Activated CD4-positive, alpha-beta T cell treated with anti-CD3 and anti-CD28 coated beads for 36 hours (primary cell): Measurements from ENCODE around the gene ZNF516. TPM values are rescaled to one million over a fixed set of nuclear protein-coding genes. Genes with fewer than 3 reads are reported as not detected.

ENCODE experiments used
- ATAC-seq: fragments of 200-7000 bp; cut with Tn5 transposase; one replicate; pipeline ENCODE4 v1.10.0; 2021; ENCODE audit warnings: mild to moderate bottlenecking, moderate library complexity
- CTCF ChIA-PET: fragments of 350-600 bp; sonication (Branson Sonifier 250); formaldehyde crosslinking; loops from one replicate; lab custom pipeline; 2021; ENCODE audit warnings: antibody characterized with exemption; lab: Charles Lee
- POLR2A ChIA-PET: fragments of 350-600 bp; sonication (Branson Sonifier 250); formaldehyde crosslinking; loops from one replicate; lab custom pipeline; 2021; ENCODE audit warnings: antibody characterized with exemption, inconsistent platforms; lab: Charles Lee
- DNase-seq: peaks from one replicate; pipeline ENCODE4 v3.0.0-alpha.2; 2020
- H3K27ac Mint-ChIP-seq: one replicate; pipeline ENCODE4 v1.8.0; 2021; ENCODE audit warnings: mixed read lengths
- H3K27me3 Mint-ChIP-seq: one replicate; pipeline ENCODE4 v1.8.0; 2021; ENCODE audit warnings: mixed read lengths
- H3K36me3 Mint-ChIP-seq: one replicate; pipeline ENCODE4 v1.8.0; 2021; ENCODE audit warnings: low read depth, mixed read lengths
- H3K4me1 Mint-ChIP-seq: one replicate; pipeline ENCODE4 v1.8.0; 2021; ENCODE audit warnings: mixed read lengths
- H3K4me3 Mint-ChIP-seq: one replicate; pipeline ENCODE4 v1.8.0; 2021; ENCODE audit warnings: mild to moderate bottlenecking, moderate library complexity, mixed read lengths
- H3K9me3 Mint-ChIP-seq: one replicate; pipeline ENCODE4 v1.8.0; 2021; ENCODE audit warnings: low read depth, mixed read lengths
- intact Hi-C, 2 experiments: fragments of 100-400 bp; cut with DNase I in 1 of 2; cut with micrococcal nuclease in 1 of 2; formaldehyde crosslinking; loops; one replicate each; pipeline versions ENCODE4 v1.14.2 to v1.15.1; 2022 to 2024; cut with DNase I, micrococcal nuclease
- total RNA-seq, 2 experiments: library from RNA; stranded (reverse); gene quantifications; one replicate each; pipeline ENCODE4 v1.2.3, GENCODE V29; 2021

Gene ZNF516
- total RNA-seq, 2 experiments from 2014 or later = 6.8 to 9.9 TPM

DNA sequence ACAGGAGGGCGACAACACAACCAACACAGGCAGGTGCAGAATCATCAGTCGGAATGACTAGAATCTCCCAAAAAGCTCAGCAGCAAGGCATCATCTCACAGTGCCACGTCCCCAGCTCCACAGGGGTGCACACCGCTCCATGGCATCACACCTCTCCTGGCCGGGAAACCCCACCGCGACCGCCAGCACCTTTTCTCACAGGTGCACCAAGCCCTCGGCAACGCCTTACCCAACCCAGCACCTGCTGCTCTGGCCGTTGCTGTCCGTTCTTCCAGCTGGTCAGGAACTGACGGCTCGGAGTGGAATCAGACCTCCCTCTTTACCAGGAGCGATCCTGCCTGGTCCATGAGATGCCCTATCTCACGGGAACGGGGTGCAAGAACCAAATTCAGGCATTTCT, 61.3 kb downstream of the ZNF516 start:
- POLR2A ChIA-PET = no interaction called here
- intact Hi-C loops = loop anchor here in 1 of 2 experiments (1.0 kb wide), 1 partner anchor 19 kb away; no protein-coding TSS in a partner anchor
- Mint-ChIP-seq H3K4me3 (no peak overlapping the region), H3K27me3 (no peaks in the 10 kb centered on the region), H3K36me3 (peaks cover 9% of the 10 kb centered on the region), H3K4me1 (no peaks in the 10 kb centered on the region), H3K9me3 (no peaks in the 10 kb centered on the region), H3K27ac (no peak overlapping the region)
- ATAC-seq = no peak
- no peak for DNase-seq
- CTCF ChIA-PET = no interaction called here

DNA sequence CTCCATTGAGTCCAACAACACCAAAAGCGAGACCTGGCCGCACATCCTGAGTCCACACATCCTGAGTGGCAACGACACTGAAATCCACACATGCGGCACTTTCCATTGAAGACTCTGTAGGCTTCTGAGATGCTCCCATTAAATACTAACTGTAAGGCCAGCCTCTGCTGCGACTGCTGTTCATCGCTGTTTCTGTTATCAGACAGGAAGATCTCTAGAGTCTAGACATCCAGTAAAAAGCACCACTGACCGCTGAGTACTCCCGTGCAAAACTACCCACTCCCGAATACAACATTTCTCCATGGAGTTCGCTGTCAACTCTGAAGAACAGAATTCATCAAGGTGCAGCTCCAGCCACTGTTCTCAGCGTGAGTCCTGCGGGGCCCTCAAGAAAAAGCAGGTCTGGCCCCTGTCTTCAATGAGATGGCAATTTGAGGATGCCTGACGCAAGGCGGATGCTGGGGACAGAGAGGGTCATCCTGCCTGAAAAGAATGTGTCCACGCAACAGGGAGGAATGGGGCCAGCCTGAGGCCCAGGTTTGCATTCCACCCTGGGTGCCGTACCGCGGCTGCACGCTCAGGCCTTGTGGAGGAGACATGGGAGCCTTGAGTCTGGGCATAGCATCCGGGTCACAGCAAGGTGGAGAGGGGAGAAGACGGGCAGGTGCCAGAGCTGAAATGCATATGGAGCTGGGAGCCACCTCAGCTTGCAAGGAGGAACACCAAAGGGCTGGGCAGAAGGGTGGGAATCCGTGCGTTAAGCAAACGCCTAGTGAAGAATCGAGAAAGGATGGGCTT, 61.9 kb downstream of the ZNF516 start:
- Mint-ChIP-seq H3K36me3 (peaks cover 9% of the 10 kb centered on the region), H3K4me3 (no peak overlapping the region), H3K27me3 (no peaks in the 10 kb centered on the region), H3K4me1 (no peaks in the 10 kb centered on the region), H3K27ac (no peak overlapping the region), H3K9me3 (no peaks in the 10 kb centered on the region)
- ChIA-PET POLR2A (no interaction called here), CTCF (interaction anchor here (0.7 kb wide), 1 partner anchor 97 kb away, joined by 3 read pairs; no protein-coding TSS in a partner anchor)
- intact Hi-C loops = no loop called here
- DNase-seq = no peak
- no peak for ATAC-seq

DNA sequence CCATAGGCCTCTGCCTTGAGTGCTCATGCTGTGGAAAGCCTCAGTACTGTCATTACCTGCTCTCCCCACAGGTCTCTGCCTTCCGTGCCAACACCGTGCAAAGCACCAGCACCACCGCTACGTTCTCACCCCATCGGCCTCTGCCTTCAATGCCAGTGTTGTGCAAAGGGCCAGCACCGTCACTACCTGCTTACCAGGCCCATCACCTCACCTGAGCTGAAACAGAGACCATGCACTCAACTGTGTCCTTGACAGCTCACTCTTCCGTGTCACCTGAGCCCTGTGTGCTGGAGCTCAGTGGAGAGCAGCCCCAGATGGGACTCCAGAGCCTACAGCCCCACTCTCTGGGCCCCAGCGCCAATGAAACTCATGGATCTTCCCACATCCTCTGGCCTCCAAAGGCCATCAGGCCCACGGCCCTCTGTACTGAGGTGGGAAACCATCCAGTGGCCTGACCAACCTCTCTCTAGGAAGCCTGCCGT, 62.7 kb downstream of the ZNF516 start:
- DNase-seq = no peak
- peaks cover 9% of the 10 kb centered on the region for H3K36me3 Mint-ChIP-seq
- H3K4me1 Mint-ChIP-seq = no peaks in the 10 kb centered on the region
- H3K9me3 Mint-ChIP-seq = no peaks in the 10 kb centered on the region
- ATAC-seq = no peak
- CTCF ChIA-PET = interaction anchor here (0.7 kb wide), 1 partner anchor 98 kb away, joined by 3 read pairs; no protein-coding TSS in a partner anchor
- intact Hi-C loops = no loop called here
- H3K27ac Mint-ChIP-seq = no peak overlapping the region
- no peak overlapping the region for H3K4me3 Mint-ChIP-seq
- no peaks in the 10 kb centered on the region for H3K27me3 Mint-ChIP-seq
- POLR2A ChIA-PET = no interaction called here

- CTCF ChIA-PET = no interaction called here
- H3K4me1 Mint-ChIP-seq = no peaks in the 10 kb centered on the region
- no peak overlapping the region for H3K27ac Mint-ChIP-seq
- POLR2A ChIA-PET = no interaction called here
- no peaks in the 10 kb centered on the region for H3K9me3 Mint-ChIP-seq
- no peaks in the 10 kb centered on the region for H3K27me3 Mint-ChIP-seq
- intact Hi-C loops = no loop called here
- ATAC-seq = no peak
- H3K36me3 Mint-ChIP-seq = peaks cover 7% of the 10 kb centered on the region
- DNase-seq = no peak
- no peak overlapping the region for H3K4me3 Mint-ChIP-seq
Measured at GRCh38 chr18:76431437-76432273, 63.4 kb downstream of the ZNF516 start.

GRCh38 chr18:76430636-76431035, 64.4 kb downstream of the ZNF516 start:
- CTCF ChIA-PET = interaction anchor here (0.6 kb wide), 1 partner anchor 272 kb away, joined by 3 read pairs; no protein-coding TSS in a partner anchor
- H3K4me1 Mint-ChIP-seq = peaks cover under 1% of the 10 kb centered on the region
- no peaks in the 10 kb centered on the region for H3K27me3 Mint-ChIP-seq
- ATAC-seq = no peak
- H3K9me3 Mint-ChIP-seq = no peaks in the 10 kb centered on the region
- intact Hi-C loops = no loop called here
- H3K4me3 Mint-ChIP-seq = no peak overlapping the region
- no peak for DNase-seq
- no peak overlapping the region for H3K27ac Mint-ChIP-seq
- H3K36me3 Mint-ChIP-seq = peaks cover 7% of the 10 kb centered on the region
- POLR2A ChIA-PET = no interaction called here

DNA sequence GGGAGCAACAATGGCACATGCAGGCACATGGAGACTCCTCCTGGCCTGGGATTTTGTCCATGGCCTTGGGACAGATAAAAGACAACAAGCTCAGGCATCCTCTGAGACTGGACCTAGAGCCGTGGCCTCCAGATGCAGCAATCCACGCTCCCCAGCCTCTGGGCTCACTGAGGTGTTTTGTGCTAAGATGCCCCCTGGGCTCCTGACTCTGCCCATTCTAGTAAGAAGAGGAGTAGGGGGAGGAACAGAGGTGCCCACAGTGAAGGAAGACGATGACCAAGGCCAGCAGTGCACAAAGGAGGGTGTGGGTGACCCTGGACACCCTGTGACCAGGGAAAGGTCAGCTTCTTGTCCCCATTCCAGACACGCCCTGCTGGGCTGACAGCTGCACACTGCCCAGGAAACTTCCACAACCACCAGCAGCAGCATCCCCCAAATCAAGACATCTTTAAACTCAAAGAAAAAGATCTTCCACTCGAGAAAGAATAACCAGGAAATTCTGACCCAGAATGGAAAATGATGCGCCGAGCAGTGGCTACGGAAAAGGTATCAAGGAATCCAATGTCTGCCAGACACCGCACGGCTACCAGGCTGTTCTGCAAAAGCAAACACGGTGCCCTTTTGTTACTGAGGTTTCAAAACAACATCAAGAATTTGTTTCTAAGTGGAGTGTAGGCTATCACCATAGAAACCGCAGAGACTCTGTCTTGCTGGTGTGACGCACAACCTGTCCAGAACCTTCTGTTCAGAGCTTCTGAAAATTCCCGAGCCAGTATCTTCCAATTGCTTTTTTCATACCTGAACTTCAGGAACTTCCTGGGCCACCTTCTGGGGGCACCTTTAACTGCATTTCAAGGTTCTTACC, 65.5 kb downstream of the ZNF516 start:
- Mint-ChIP-seq H3K27me3 (no peaks in the 10 kb centered on the region), H3K9me3 (no peaks in the 10 kb centered on the region), H3K4me1 (peaks cover 6% of the 10 kb centered on the region), H3K27ac (no peak overlapping the region), H3K4me3 (no peak overlapping the region), H3K36me3 (peaks cover 7% of the 10 kb centered on the region)
- ATAC-seq (no peak), DNase-seq (no peak)
- intact Hi-C loops = no loop called here
- ChIA-PET POLR2A (no interaction called here), CTCF (no interaction called here)

GRCh38 chr18:76428396-76429261, 66.4 kb downstream of the ZNF516 start:
- peaks cover 6% of the 10 kb centered on the region for H3K4me1 Mint-ChIP-seq
- no peak overlapping the region for H3K4me3 Mint-ChIP-seq
- ChIA-PET CTCF (no interaction called here), POLR2A (no interaction called here)
- intact Hi-C loops = no loop called here
- no peaks in the 10 kb centered on the region for H3K9me3 Mint-ChIP-seq
- peaks cover 7% of the 10 kb centered on the region for H3K36me3 Mint-ChIP-seq
- no peak overlapping the region for H3K27ac Mint-ChIP-seq
- H3K27me3 Mint-ChIP-seq = no peaks in the 10 kb centered on the region
- ATAC-seq (no peak), DNase-seq (no peak)

- CTCF ChIA-PET = interaction anchor here (1.1 kb wide), 1 partner anchor 28 kb away, joined by 7 read pairs; no protein-coding TSS in a partner anchor
Measured at GRCh38 chr18:76426737-76427305, 68.2 kb downstream of the ZNF516 start.

DNA sequence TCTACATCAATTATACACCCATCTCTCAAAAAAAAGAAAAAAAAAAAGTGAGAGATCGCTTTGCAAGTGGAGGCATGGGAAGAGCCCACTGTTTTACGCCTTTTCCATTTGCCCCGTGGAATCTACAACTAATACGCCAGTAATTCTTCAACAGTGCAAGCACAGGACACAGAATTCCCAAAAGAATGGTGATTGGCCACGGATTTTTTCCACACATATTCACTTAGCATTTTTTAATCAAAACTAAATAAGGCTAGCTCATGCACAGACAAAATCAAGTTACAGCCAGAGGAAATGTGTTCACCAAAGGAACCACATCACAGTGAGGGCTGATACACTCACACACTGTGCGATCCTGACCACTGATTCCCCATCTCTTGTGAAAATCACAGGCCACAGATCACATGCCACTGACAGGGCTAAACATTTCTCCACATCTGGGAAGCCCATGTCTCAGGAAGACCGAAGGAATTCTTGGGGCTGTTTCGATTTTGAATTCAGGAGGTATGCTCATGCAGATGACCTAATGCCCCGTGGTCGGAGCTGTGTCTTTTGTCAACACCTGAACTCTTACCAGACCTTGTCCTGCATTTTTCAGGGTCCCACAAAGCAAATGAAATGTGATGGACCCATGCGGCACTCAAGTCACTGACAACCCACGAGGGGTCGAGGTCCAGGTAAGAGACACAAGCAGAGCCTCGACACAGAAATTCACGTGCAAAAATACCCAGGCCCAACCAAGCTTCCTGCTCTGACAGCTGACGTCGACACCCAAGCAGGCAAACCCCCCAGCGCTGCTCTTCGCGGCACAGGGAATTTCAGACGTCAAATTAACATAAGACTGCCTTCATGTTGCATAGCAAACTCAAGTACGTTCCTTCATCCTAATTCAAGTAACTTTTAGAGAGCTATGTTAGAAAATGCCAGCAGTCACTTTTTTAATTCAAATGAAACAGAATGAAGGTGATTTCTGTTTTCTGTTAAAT, 69.6 kb downstream of the ZNF516 start:
- intact Hi-C loops = loop anchor here (1.0 kb wide), 1 partner anchor 19 kb away; no protein-coding TSS in a partner anchor
- peaks cover 6% of the 10 kb centered on the region for H3K4me1 Mint-ChIP-seq
- POLR2A ChIA-PET = no interaction called here

More at GRCh38 chr18:76426737-76427305, 68.2 kb downstream of the ZNF516 start:
- Mint-ChIP-seq H3K9me3 (no peaks in the 10 kb centered on the region), H3K27me3 (no peaks in the 10 kb centered on the region), H3K27ac (no peak overlapping the region), H3K36me3 (no peaks in the 10 kb centered on the region), H3K4me1 (peaks cover 6% of the 10 kb centered on the region), H3K4me3 (no peak overlapping the region)
- DNase-seq (peak; percentile 46), ATAC-seq (peak; percentile 44)
- POLR2A ChIA-PET = no interaction called here
- intact Hi-C loops = loop anchor here (1.0 kb wide), 1 partner anchor 21 kb away; no protein-coding TSS in a partner anchor

More for the DNA sequence above, 69.6 kb downstream of the ZNF516 start:
- DNase-seq = no peak
- no peak for ATAC-seq
- Mint-ChIP-seq H3K9me3 (no peaks in the 10 kb centered on the region), H3K36me3 (no peaks in the 10 kb centered on the region), H3K4me3 (no peak overlapping the region), H3K27ac (no peak overlapping the region), H3K27me3 (no peaks in the 10 kb centered on the region)
- CTCF ChIA-PET = interaction anchor here (0.6 to 1.3 kb wide), 6 partner anchors 15 to 609 kb away, joined by 3 to 7 read pairs (median 3); no protein-coding TSS in a partner anchor
